Measurements from ENCODE around the gene RECK.
"Not testable (repeated sequence)": the region's sequence is repeated elsewhere in the genome, so short reads cannot be mapped to it uniquely, and the experiment has no call there.

The RECK gene

DNA sequence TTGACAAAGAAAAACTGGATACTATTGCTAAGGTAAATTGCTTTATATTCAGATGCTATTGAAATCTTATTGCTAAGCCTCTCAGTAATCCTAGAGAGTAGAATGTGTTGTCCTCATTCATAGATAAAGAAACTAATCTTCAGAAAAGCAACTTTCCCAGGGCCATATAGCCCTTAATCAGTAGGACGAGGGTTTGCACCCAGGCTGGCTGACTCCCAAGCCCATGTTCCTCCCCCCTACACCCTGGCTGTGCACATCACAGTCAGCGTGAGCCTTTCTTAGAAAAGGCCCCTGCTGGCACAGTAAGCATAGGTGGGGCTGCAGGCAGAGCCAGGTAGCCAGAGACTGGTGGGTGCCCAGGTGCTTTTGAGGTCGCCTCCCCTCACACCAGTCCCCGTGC, 84.0 kb downstream of the RECK start:
- Histone ChIP-seq H3K4me1 (ENCODE audit: control insufficient read depth, insufficient read depth, low read length, poor library complexity, severe bottlenecking) (no peaks in the 10 kb centered on the region), H3K9me3 (ENCODE audit: control insufficient read depth, low read length) (no peaks in the 10 kb centered on the region), H3K4me3 (ENCODE audit: insufficient read depth, low read depth, low read length, poor library complexity, severe bottlenecking) (no peak overlapping the region), H3K27ac (ENCODE audit: insufficient read depth, low read length, poor library complexity, severe bottlenecking) (no peak overlapping the region), H3K36me3 (ENCODE audit: control insufficient read depth, insufficient read depth, low read length) (peaks cover 6% of the 10 kb centered on the region), H3K27me3 (replicated peaks; ENCODE audit: control insufficient read depth, insufficient read depth, low read length, poor library complexity, severe bottlenecking) (no peaks in the 10 kb centered on the region)
- DNase-seq = no peak

DNA sequence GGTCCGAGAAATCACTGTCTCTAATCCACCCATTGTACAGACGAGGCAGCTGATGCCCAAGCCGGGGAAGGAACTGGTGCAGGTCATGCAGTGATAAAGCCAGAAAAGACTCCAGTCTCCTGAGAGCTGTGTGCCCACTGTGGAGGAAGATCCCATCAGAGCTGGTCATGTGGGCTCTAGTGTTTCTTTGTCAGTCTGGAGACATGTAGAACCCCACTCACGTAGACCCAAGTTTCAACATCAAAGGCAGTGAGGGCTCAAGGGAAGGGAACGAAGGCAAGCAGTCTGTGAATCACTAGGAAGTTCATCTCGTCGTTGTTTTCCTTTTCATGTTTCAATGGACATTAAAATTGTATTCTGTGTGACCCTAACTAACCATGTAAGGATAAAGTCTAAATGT, 85.3 kb downstream of the RECK start:
- Histone ChIP-seq H3K36me3 (ENCODE audit: control insufficient read depth, insufficient read depth, low read length) (peaks cover 6% of the 10 kb centered on the region), H3K27ac (ENCODE audit: insufficient read depth, low read length, poor library complexity, severe bottlenecking) (no peak overlapping the region), H3K27me3 (replicated peaks; ENCODE audit: control insufficient read depth, insufficient read depth, low read length, poor library complexity, severe bottlenecking) (no peaks in the 10 kb centered on the region), H3K4me1 (ENCODE audit: control insufficient read depth, insufficient read depth, low read length, poor library complexity, severe bottlenecking) (peaks cover 4% of the 10 kb centered on the region), H3K4me3 (ENCODE audit: insufficient read depth, low read depth, low read length, poor library complexity, severe bottlenecking) (no peak overlapping the region), H3K9me3 (ENCODE audit: control insufficient read depth, low read length) (no peaks in the 10 kb centered on the region)
- DNase-seq = no peak

DNA sequence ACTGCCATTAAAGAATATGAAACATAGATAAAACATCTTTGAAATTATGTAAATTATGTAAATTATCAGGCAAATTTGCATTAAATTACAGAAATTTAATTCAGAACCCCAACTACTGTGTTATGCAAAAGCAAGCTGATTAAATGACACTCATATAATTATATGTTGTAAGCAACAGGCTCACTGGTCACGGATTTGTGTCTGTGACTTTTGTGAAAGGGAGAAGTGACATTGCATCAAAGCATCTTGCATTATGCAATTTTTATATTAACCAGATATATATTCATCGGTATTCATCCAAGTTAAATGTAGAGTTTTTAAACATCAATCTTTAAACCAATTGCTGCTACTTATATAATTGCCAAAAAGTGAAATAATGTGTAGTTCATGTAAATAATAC, 86.8 kb downstream of the RECK start:
- DNase-seq = no peak
- Histone ChIP-seq H3K4me1 (ENCODE audit: control insufficient read depth, insufficient read depth, low read length, poor library complexity, severe bottlenecking) (peaks cover 14% of the 10 kb centered on the region), H3K27ac (ENCODE audit: insufficient read depth, low read length, poor library complexity, severe bottlenecking) (no peak overlapping the region), H3K9me3 (ENCODE audit: control insufficient read depth, low read length) (no peaks in the 10 kb centered on the region), H3K4me3 (ENCODE audit: insufficient read depth, low read depth, low read length, poor library complexity, severe bottlenecking) (no peak overlapping the region), H3K36me3 (ENCODE audit: control insufficient read depth, insufficient read depth, low read length) (peaks cover 2% of the 10 kb centered on the region), H3K27me3 (replicated peaks; ENCODE audit: control insufficient read depth, insufficient read depth, low read length, poor library complexity, severe bottlenecking) (no peaks in the 10 kb centered on the region)

DNA sequence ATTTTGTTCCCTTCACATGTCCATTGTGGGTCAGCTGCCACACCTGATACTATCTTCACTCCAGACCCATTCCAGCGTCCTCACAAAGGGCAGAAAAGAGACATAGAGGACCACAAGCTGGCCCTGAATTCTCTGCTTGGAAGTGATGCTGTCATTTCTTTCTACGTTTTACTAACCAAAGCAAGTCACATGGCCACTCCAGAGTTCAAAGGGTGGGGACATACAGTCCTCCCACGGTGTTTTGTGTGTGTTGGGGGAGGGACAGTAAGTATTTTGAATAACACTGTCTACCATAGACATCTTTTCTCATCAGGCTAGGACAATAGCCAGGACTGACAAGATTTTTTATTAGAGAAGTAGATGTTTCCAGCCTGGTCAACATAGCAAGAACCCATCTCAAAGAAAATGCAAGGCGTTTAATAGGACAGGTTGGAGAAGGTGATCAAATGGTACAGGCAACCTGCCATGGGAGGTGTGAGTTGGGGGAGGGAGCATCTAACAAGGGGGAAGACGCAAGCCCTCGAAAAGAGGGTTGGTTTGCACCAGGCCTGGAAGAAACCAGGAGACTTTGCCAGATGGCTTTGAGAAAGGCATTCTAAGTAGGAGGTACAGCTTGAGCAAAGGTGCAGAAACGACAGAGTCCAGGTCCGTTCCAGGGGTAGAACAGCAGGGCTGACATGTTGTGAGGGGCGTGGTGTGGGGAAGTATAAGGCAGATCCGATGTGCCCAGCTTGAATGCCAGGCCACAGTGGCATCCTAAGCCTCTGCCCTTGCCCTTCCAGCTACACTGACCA, 88.5 kb downstream of the RECK start:
- Histone ChIP-seq H3K36me3 (ENCODE audit: control insufficient read depth, insufficient read depth, low read length) (no peaks in the 10 kb centered on the region), H3K27me3 (replicated peaks; ENCODE audit: control insufficient read depth, insufficient read depth, low read length, poor library complexity, severe bottlenecking) (no peaks in the 10 kb centered on the region), H3K9me3 (ENCODE audit: control insufficient read depth, low read length) (no peaks in the 10 kb centered on the region), H3K4me1 (ENCODE audit: control insufficient read depth, insufficient read depth, low read length, poor library complexity, severe bottlenecking) (peaks cover 14% of the 10 kb centered on the region), H3K27ac (ENCODE audit: insufficient read depth, low read length, poor library complexity, severe bottlenecking) (no peak overlapping the region), H3K4me3 (ENCODE audit: insufficient read depth, low read depth, low read length, poor library complexity, severe bottlenecking) (no peak overlapping the region)
- DNase-seq = no peak

DNA sequence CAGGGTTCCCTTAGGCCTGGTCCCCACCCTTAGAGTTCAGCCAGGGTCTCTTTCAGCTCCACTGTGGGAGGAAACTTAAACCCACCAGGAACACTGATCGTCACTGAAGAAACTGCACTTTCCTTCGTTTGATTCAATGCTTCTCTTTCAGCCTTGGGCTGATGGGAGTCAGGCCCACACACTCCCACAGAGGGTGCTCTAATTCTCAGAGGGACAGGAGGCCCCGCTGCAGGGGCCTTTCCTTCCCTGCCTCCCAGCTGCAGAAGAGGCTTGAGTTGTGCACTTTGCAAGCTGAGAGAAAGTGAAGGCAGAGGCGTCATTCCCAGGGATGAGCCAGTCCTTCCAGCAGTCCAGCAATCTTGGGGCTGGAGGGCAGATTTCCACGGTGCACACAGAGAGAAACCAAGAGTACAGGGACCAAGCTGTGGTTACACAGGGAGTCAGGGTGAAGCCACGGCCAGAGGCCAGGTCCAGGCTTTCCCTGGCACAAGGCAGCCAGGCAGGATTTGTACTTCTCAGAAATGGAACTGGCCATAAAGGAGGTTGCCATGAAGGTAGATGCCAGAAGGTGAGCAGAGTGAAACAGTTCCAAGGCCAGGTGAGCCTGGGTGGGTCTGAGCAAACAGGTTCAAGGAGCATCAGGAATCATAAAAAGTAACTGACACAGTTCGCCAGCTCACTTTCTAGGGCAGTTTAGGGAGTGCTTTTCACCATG, 89.5 kb downstream of the RECK start:
- no peak for DNase-seq
- peaks cover 14% of the 10 kb centered on the region for H3K4me1 ChIP-seq (ENCODE audit: control insufficient read depth, insufficient read depth, low read length, poor library complexity, severe bottlenecking)
- no peaks in the 10 kb centered on the region for H3K9me3 ChIP-seq (ENCODE audit: control insufficient read depth, low read length)
- H3K27me3 ChIP-seq (replicated peaks; ENCODE audit: control insufficient read depth, insufficient read depth, low read length, poor library complexity, severe bottlenecking) = no peaks in the 10 kb centered on the region
- no peaks in the 10 kb centered on the region for H3K36me3 ChIP-seq (ENCODE audit: control insufficient read depth, insufficient read depth, low read length)
- H3K4me3 ChIP-seq (ENCODE audit: insufficient read depth, low read depth, low read length, poor library complexity, severe bottlenecking) = no peak overlapping the region
- H3K27ac ChIP-seq (ENCODE audit: insufficient read depth, low read length, poor library complexity, severe bottlenecking) = no peak overlapping the region

DNA sequence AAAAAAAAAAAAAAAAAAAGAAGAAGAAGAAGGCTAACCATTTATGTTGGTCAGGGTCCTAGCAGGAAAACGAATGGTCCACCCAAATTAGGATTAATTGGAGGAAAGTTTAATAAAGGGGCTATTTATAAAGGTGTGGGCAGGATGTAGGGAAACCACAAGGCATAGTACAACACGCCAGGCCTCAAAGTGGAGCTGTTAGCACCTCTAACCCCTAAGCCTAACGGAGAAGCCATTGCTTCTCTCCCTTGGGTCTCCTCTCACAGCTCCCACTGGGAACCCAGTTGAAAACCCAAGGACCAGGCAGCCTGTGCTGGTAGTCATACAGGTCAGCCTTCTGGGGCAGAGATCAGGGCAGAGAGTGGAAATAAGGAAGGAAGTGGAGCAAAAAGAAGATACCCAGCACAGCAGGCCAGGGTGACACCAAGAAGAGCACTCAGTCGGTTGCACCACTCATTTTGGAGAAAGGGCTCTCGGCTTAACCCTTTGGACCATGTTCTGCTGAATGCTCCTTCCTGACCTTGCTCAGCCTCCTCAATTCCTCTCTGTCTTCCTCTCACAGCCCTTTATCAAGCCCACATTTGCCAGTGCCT, 91.0 kb downstream of the RECK start:
- Histone ChIP-seq H3K27ac (ENCODE audit: insufficient read depth, low read length, poor library complexity, severe bottlenecking) (no peak overlapping the region), H3K9me3 (ENCODE audit: control insufficient read depth, low read length) (no peaks in the 10 kb centered on the region), H3K4me1 (ENCODE audit: control insufficient read depth, insufficient read depth, low read length, poor library complexity, severe bottlenecking) (peaks cover 14% of the 10 kb centered on the region), H3K36me3 (ENCODE audit: control insufficient read depth, insufficient read depth, low read length) (no peaks in the 10 kb centered on the region), H3K27me3 (replicated peaks; ENCODE audit: control insufficient read depth, insufficient read depth, low read length, poor library complexity, severe bottlenecking) (no peaks in the 10 kb centered on the region), H3K4me3 (ENCODE audit: insufficient read depth, low read depth, low read length, poor library complexity, severe bottlenecking) (no peak overlapping the region)
- DNase-seq = no peak

DNA sequence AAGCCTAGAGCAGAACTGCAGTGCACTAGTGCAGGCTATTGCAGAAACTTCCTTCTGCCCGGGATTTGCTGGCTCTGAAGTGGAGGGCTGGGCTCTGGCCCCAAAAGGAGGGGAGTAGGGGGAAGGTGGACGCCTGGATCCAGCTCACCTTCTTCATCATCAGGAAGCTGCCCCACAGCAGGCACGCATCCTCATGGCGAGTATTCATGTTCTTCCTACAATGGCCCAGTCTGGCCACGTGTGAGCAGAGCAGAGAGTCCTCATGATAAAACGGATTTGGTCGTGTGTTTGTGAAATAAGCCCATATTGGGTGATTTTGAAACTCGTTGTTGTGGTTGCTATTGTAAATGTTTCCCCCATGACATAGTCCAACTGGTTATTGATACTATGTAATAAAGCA, 91.6 kb downstream of the RECK start:
- Histone ChIP-seq H3K4me1 (ENCODE audit: control insufficient read depth, insufficient read depth, low read length, poor library complexity, severe bottlenecking) (peaks cover 14% of the 10 kb centered on the region), H3K27me3 (replicated peaks; ENCODE audit: control insufficient read depth, insufficient read depth, low read length, poor library complexity, severe bottlenecking) (no peaks in the 10 kb centered on the region), H3K4me3 (ENCODE audit: insufficient read depth, low read depth, low read length, poor library complexity, severe bottlenecking) (no peak overlapping the region), H3K36me3 (ENCODE audit: control insufficient read depth, insufficient read depth, low read length) (no peaks in the 10 kb centered on the region), H3K27ac (ENCODE audit: insufficient read depth, low read length, poor library complexity, severe bottlenecking) (no peak overlapping the region), H3K9me3 (ENCODE audit: control insufficient read depth, low read length) (no peaks in the 10 kb centered on the region)
- DNase-seq = no peak

DNA sequence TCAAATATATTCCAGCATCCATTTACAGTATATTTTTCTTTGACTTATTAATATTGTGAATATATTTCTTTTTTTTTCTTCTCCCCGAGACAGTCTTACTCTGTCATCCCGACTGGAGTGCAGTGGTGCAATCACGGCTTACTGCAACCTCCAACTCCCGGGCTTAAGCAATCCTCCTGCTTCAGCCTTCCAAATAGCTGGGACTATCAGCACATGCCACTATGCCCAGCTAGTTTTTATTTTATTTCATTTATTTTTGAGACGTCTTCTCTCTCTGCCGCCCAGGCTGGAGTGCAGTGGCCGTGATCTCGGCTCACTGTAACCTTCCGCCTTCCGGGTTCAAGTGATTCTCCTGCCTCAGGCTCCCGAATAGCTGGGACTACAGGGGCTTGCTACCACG, 92.4 kb downstream of the RECK start:
- no peaks in the 10 kb centered on the region for H3K27me3 ChIP-seq (replicated peaks; ENCODE audit: control insufficient read depth, insufficient read depth, low read length, poor library complexity, severe bottlenecking)
- H3K9me3 ChIP-seq (ENCODE audit: control insufficient read depth, low read length) = no peaks in the 10 kb centered on the region
- H3K4me1 ChIP-seq (ENCODE audit: control insufficient read depth, insufficient read depth, low read length, poor library complexity, severe bottlenecking) = peaks cover 14% of the 10 kb centered on the region
- H3K27ac ChIP-seq (ENCODE audit: insufficient read depth, low read length, poor library complexity, severe bottlenecking) = no peak overlapping the region
- H3K36me3 ChIP-seq (ENCODE audit: control insufficient read depth, insufficient read depth, low read length) = no peaks in the 10 kb centered on the region
- DNase-seq = no peak
- H3K4me3 ChIP-seq (ENCODE audit: insufficient read depth, low read depth, low read length, poor library complexity, severe bottlenecking) = no peak overlapping the region

DNA sequence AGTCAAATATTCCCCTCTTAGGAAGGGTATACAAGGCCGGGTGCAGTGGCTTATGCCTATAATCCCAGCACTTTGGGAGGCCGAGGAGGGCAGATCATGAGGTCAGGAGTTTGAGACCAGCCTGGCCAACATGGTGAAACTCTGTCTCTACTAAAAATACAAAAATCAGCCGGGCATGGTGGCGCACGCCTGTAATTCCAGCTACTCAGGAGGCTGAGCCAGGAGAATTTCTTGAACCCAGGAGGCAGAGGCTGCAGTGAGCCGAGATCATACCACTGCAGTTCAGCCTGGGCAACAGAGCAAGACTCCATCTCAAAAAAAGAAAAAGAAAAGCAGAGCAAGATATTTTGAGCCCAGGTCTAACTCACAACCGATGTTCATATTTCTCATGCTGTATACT, 95.0 kb downstream of the RECK start:
- not testable (repeated sequence) for H3K27ac ChIP-seq (ENCODE audit: insufficient read depth, low read length, poor library complexity, severe bottlenecking); DNase-seq; H3K4me3 ChIP-seq (ENCODE audit: insufficient read depth, low read depth, low read length, poor library complexity, severe bottlenecking); H3K27me3 ChIP-seq (replicated peaks; ENCODE audit: control insufficient read depth, insufficient read depth, low read length, poor library complexity, severe bottlenecking); H3K36me3 ChIP-seq (ENCODE audit: control insufficient read depth, insufficient read depth, low read length); H3K9me3 ChIP-seq (ENCODE audit: control insufficient read depth, low read length)
- H3K4me1 ChIP-seq (ENCODE audit: control insufficient read depth, insufficient read depth, low read length, poor library complexity, severe bottlenecking) = peaks cover 17% of the 10 kb centered on the region

DNA sequence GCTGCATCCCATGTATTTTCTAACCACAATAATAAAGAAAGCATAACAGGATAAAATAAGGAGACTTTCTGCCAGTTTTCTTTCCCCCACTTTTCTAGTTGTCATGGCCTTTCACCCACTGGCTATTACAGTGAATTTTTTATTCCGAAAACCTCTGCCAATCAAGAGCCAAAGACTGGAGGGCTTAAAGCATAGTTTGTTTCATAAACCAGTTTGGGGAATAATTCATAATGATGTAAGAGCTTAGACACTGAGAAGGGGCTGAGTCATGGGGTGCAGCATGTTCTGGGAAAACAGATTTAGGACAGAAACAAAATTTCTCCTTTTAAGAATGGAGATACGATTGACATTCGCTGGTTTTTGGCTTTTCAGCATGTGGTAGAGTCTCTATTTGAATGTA, 95.4 kb downstream of the RECK start:
- H3K9me3 ChIP-seq (ENCODE audit: control insufficient read depth, low read length) = no peaks in the 10 kb centered on the region

More for the DNA sequence above, 95.4 kb downstream of the RECK start:
- peaks cover 17% of the 10 kb centered on the region for H3K4me1 ChIP-seq (ENCODE audit: control insufficient read depth, insufficient read depth, low read length, poor library complexity, severe bottlenecking)
- H3K4me3 ChIP-seq (ENCODE audit: insufficient read depth, low read depth, low read length, poor library complexity, severe bottlenecking) = no peak overlapping the region
- H3K36me3 ChIP-seq (ENCODE audit: control insufficient read depth, insufficient read depth, low read length) = no peaks in the 10 kb centered on the region
- no peaks in the 10 kb centered on the region for H3K27me3 ChIP-seq (replicated peaks; ENCODE audit: control insufficient read depth, insufficient read depth, low read length, poor library complexity, severe bottlenecking)
- no peak for DNase-seq
- H3K27ac ChIP-seq (ENCODE audit: insufficient read depth, low read length, poor library complexity, severe bottlenecking) = no peak overlapping the region
